IPS-18a (cell line): ENCODE measurements around the gene NFE2L2.

Experiments used
- H3K27ac ChIP-seq: one replicate; pipeline ENCODE4 v1.5.1; 2013; ENCODE audit warnings: low read length
- H3K27me3 ChIP-seq: one replicate; pipeline ENCODE4 v1.6.1; 2013; ENCODE audit warnings: mild to moderate bottlenecking, low read length; ENCODE audit not compliant: control insufficient read depth, insufficient read depth
- H3K36me3 ChIP-seq: one replicate; pipeline ENCODE4 v1.6.1; 2013; ENCODE audit warnings: low read depth, low read length; ENCODE audit not compliant: control insufficient read depth
- H3K4me1 ChIP-seq: one replicate; pipeline ENCODE4 v1.6.1; 2013; ENCODE audit warnings: low read depth, low read length; ENCODE audit not compliant: control insufficient read depth
- H3K4me3 ChIP-seq: one replicate; pipeline ENCODE4 v1.5.1; 2013; ENCODE audit warnings: low read length
- H3K9ac ChIP-seq: one replicate; pipeline ENCODE4 v1.6.1; 2013; ENCODE audit warnings: mild to moderate bottlenecking, low read length, moderate library complexity
- H3K9me3 ChIP-seq: one replicate; pipeline ENCODE4 v1.6.1; 2013; ENCODE audit warnings: low read depth, low read length; ENCODE audit not compliant: control insufficient read depth

NFE2L2 gene

DNA sequence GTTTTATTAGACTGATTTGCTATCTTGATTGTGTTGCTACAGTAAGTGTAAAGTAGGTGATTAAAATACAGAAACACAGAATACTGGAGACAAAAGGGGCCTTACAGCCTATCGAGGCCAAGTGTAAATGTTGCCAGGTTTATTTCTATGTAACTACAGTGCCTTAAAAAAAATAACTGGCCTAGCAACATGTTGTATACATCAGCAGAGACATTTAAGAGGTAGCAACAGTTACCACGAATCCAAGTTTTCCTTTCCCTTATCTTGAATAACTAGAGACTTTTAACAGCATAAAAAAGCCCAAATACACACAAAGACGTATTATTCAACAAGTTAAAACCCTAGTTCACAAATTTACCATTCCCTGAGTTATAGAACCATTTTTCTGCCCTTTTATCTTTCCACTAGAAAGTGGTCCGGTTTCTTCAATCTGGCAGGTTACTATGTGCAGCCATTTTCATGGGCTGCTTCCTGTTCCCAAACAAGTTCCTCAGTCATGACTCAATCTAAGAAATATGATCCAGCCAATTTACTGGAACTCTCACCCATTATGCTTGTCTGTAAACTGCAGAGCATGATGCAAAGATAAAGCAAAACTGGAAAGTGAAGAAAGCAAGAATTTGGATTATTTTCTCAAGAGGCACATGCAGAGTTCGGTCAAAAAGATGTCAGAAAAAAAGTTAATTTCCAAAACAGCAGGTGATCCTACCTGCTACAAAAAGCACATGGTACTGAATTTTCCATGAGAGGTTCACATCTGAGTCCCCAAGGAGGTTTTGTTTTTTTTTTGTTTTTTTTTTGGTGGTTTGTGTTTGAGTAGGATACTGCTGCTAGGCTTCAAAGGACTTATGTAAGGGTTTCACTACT lies 22.2 kb downstream of the NFE2L2 start:
- Histone ChIP-seq H3K27ac (no peak overlapping the region), H3K9ac (no peak overlapping the region)

DNA sequence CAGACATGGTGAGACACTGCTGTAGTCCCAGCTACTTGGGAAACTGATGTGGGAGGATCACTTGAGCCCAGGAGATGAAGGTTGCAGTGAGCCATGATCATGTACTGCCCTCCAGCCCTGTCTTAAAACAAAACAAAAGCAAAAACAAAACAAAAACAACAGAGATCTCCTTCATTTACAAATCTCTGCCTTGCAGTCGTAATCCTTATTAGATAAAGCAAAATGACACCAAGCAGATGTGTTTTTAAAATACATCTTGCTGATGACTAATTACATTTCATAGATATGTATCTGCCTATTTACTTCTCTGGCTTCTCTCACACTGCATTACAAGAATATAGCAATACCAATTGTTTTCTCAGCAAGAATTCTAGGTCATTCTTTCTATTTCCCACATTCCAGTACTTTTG lies 22.8 kb downstream of the NFE2L2 start:
- Histone ChIP-seq H3K9ac (no peak overlapping the region), H3K36me3 (no peaks in the 10 kb centered on the region), H3K9me3 (no peaks in the 10 kb centered on the region), H3K27me3 (no peaks in the 10 kb centered on the region), H3K4me3 (no peak overlapping the region), H3K4me1 (peaks cover 27% of the 10 kb centered on the region), H3K27ac (no peak overlapping the region)

More for the DNA sequence above, 22.2 kb downstream of the NFE2L2 start:
- Histone ChIP-seq H3K36me3 (no peaks in the 10 kb centered on the region), H3K9me3 (no peaks in the 10 kb centered on the region), H3K4me3 (no peak overlapping the region), H3K27me3 (no peaks in the 10 kb centered on the region), H3K4me1 (peaks cover 27% of the 10 kb centered on the region)

DNA sequence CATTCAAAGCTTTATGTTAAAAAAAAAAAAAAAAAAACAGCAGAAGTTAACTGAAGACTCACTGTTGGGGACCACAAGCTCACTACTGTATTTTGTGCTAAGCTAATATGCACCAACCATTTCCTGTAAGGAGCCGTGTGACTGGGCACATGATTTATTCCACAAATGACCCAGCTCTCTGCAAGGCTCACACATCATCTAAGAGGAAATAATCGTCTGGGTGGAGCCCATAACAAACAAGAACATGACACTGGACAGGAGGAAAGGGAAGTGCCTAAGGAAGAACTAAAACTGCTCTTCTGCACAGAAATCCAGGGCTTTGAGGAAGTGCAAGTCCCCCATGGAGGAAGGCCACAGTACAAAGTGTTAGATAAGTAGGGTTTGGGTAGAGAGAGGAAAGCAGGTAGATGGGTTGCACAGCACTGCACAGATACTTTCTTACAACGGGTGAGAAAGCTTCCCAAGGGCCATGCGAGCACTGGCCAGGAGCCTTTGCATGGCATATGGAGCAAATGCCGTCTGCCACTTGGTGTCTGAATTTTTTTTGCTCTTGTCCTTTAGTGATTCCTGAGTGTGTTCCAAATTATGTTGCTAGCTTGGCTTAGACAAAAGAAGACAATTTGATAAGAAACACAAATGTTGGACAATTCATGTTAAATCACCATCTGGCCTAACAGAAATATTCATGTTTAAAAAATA lies 24.4 kb downstream of the NFE2L2 start:
- Histone ChIP-seq H3K36me3 (no peaks in the 10 kb centered on the region), H3K27me3 (no peaks in the 10 kb centered on the region), H3K27ac (no peak overlapping the region), H3K4me1 (peaks cover 21% of the 10 kb centered on the region), H3K9ac (no peak overlapping the region), H3K9me3 (no peaks in the 10 kb centered on the region), H3K4me3 (no peak overlapping the region)

DNA sequence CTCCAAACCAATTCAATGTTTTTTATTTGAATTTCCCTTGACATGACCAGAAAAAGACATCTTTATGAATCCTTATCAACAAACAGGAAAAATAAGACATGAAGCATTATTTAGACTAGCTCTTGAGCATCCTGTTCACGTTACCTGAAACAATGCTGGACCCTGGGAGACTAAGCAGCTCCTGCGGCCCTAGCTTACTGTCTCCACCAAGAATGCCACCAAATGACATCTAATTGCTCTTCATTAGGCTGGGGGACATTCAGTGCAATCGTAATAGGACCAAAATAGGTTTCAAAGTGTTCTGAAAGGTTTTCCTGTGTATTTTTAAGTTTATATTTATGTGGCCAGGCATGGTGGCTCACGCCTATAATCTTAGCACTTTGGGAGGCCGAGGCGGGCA lies 25.5 kb downstream of the NFE2L2 start:
- Histone ChIP-seq H3K4me1 (peaks cover 18% of the 10 kb centered on the region), H3K4me3 (no peak overlapping the region), H3K27ac (no peak overlapping the region), H3K36me3 (no peaks in the 10 kb centered on the region), H3K27me3 (no peaks in the 10 kb centered on the region), H3K9ac (no peak overlapping the region), H3K9me3 (no peaks in the 10 kb centered on the region)

DNA sequence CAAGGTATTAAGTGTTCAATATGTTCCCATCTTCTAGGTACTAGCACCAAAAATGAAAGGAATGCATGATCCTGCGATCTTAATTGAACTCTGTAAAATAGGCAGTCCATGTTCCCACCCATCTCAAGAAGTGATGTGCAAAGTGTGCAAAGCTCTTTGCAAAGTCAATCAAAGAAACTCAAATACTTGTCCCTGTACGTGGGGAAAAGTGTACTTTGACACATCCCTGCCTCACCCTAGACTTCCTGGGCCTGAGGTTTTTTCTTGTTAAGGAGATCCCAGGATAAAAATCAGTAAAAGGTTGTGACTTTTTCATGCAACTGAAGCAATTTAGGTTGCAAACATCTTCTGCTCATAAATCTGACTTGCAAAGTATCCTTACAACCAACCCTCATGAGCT lies 26.6 kb downstream of the NFE2L2 start:
- no peaks in the 10 kb centered on the region for H3K9me3 ChIP-seq
- no peak overlapping the region for H3K4me3 ChIP-seq
- no peak overlapping the region for H3K27ac ChIP-seq
- H3K4me1 ChIP-seq = peaks cover 14% of the 10 kb centered on the region
- no peaks in the 10 kb centered on the region for H3K27me3 ChIP-seq
- peaks cover 6% of the 10 kb centered on the region for H3K36me3 ChIP-seq
- H3K9ac ChIP-seq = no peak overlapping the region

DNA sequence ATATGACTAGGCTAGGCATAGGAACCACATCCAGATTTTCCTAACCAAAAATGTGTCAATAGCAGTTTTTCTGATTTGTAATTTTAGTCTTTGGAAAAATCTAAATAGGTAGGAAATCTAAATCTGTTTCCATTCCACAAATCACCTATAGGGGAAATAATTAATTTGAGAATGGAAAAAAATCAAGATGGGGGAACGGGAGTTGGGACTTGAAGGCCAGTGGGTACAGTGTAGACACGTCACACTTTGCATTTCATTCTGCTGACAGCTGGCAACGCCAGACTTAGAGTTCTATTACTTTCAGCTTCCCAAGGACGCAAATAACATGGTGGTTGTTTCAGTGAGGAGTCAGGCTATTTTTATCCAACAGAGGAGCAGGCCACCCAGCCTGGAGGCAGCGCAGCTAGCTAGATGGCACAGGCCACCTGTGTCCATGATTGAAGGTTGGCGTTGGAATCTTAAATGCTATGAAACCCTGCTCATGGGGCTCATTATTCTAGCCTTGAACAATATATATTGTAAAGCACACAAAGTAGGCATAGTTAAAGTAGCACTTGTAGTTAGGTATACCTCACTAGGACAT lies 28.6 kb downstream of the NFE2L2 start:
- H3K36me3 ChIP-seq = peaks cover 26% of the 10 kb centered on the region

DNA sequence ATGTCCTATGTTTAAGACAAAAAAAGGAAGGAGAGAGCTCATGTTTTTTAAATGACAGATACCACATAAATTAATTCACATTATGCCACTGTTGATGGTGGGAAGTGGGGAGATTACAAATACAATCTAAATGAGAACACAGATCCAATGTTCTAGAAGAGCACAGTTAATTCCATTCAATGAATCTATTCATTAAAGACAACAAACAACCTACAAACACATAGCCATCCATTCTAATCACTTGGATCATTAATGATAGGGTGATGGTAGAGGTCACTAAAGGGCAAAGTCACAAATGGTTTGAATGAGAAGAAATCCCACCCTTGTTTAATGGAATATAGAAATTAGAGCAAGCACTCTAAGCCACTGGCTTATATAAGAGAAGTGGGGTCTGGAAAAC lies 30.3 kb downstream of the NFE2L2 start:
- no peak overlapping the region for H3K4me3 ChIP-seq
- no peaks in the 10 kb centered on the region for H3K27me3 ChIP-seq
- peaks cover 34% of the 10 kb centered on the region for H3K36me3 ChIP-seq
- H3K4me1 ChIP-seq = no peaks in the 10 kb centered on the region
- no peak overlapping the region for H3K27ac ChIP-seq
- H3K9ac ChIP-seq = no peak overlapping the region
- no peaks in the 10 kb centered on the region for H3K9me3 ChIP-seq

More for the DNA sequence above, 28.6 kb downstream of the NFE2L2 start:
- H3K9ac ChIP-seq = no peak overlapping the region
- H3K9me3 ChIP-seq = no peaks in the 10 kb centered on the region
- H3K27me3 ChIP-seq = no peaks in the 10 kb centered on the region
- H3K4me1 ChIP-seq = no peaks in the 10 kb centered on the region
- no peak overlapping the region for H3K4me3 ChIP-seq
- H3K27ac ChIP-seq = no peak overlapping the region

DNA sequence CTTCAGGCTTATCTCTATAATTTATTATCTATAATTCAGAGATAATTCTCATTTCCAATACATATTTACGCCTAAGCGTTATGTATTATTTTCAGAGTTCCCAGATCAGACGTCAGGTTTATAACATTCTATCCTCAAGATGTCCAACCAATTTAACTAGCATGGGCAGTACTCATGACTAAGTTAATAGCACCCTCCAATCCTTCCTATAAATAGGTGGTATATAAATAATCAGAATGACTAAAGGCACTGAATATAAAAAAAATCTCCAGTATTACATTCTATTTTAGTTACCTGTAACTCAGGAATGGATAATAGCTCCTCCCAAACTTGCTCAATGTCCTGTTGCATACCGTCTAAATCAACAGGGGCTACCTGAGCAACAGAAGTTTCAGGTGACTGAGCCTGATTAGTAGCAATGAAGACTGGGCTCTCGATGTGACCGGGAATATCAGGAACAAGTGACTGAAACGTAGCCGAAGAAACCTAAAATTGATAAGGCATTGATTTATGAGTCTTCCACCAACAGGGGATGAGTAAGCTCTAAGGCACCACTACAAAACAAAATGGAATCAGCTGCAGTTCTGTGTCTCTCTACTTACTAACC lies 32.3 kb downstream of the NFE2L2 start:
- no peaks in the 10 kb centered on the region for H3K9me3 ChIP-seq
- H3K27ac ChIP-seq = no peak overlapping the region
- no peak overlapping the region for H3K4me3 ChIP-seq
- peaks cover 37% of the 10 kb centered on the region for H3K36me3 ChIP-seq
- H3K9ac ChIP-seq = no peak overlapping the region
- no peaks in the 10 kb centered on the region for H3K4me1 ChIP-seq
- H3K27me3 ChIP-seq = no peaks in the 10 kb centered on the region

DNA sequence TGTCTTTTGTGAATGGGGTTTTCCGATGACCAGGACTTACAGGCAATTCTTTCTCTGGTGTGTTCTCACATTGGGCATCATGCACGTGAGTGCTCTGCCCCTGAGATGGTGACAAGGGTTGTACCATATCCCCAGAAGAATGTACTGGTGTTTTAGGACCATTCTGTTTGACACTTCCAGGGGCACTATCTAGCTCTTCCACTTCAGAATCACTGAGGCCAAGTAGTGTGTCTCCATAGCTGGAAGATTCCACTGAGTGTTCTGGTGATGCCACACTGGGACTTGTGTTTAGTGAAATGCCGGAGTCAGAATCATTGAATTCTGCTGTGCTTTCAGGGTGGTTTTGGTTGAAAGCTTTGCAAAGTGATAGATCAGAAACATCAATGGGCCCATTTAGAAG lies 33.3 kb downstream of the NFE2L2 start:
- Histone ChIP-seq H3K4me1 (no peaks in the 10 kb centered on the region), H3K27me3 (no peaks in the 10 kb centered on the region), H3K9ac (no peak overlapping the region), H3K4me3 (no peak overlapping the region), H3K9me3 (no peaks in the 10 kb centered on the region), H3K36me3 (peaks cover 38% of the 10 kb centered on the region), H3K27ac (no peak overlapping the region)

DNA sequence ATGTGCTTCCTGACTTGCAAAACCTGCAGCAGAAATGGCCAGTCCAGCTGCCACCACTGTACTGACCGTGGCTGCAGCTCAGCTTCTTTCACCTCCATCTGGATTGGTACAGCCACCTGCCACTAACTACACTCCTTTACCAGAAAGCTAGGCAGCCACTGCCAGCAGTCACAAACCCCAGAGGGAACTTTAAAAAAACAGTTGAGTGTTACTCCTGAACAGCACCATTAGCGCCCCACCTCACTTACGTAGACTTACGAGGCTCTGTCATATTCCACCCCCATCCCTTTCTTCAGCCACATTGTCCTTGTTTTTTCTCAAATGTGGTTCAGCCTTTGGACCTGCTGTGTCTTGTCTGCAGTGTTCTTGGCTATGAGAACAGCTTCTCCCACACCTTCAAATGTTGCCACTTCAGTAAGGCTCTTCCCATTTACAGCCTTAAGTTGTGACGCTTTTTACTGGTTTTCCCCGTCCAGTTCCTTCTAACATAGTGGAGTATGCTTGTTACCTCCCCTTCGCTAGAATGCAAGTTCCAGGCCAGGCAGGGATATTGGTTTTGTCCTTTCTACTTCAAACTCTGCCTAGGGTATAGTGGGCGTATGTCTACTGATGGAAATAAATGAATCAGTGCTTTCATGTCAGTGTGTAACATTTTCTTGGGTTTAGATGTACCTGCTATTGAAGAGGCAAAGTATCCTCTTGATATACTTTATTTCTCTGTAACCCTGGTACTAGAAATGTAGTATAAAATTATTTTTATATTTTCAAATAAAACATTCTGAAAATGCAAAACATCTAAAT lies 34.9 kb downstream of the NFE2L2 start:
- no peaks in the 10 kb centered on the region for H3K4me1 ChIP-seq
- no peak overlapping the region for H3K4me3 ChIP-seq
- H3K27ac ChIP-seq = no peak overlapping the region
- H3K9me3 ChIP-seq = no peaks in the 10 kb centered on the region
- H3K36me3 ChIP-seq = peaks cover 38% of the 10 kb centered on the region
- H3K27me3 ChIP-seq = no peaks in the 10 kb centered on the region
- no peak overlapping the region for H3K9ac ChIP-seq

DNA sequence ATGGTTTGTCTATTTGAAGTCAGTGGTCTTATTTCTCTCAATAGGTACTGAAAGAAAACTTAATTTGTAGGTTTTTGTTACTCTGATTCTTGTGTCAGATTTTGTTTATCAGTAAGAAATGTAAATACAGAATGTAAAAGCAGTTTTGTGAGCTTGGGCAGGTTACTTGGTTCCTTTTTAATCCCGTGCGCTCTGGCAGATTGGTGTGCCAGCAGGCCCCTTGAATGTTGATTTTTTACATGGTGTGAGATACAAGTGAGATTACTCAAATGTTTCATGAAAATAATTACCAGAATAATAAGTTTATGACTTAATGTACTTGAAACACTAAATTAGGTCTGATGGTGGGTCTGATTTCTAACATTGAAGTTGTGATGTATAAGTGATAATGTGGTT lies 38.6 kb downstream of the NFE2L2 start:
- H3K9ac ChIP-seq = no peak overlapping the region
- H3K4me1 ChIP-seq = no peaks in the 10 kb centered on the region
- no peaks in the 10 kb centered on the region for H3K27me3 ChIP-seq
- H3K4me3 ChIP-seq = no peak overlapping the region
- no peak overlapping the region for H3K27ac ChIP-seq
- no peaks in the 10 kb centered on the region for H3K9me3 ChIP-seq
- peaks cover 29% of the 10 kb centered on the region for H3K36me3 ChIP-seq
